Stimulated activated naive CD8-positive, alpha-beta T cell treated with anti-CD3 and anti-CD28 coated beads, Interleukin-15, amount 100 ng/mL, for 72 hours (primary cell): ENCODE data around the gene ZNF628.
A peak's percentile ranks its signal among the peaks of the same experiment; 100 is the strongest.
"Not testable (repeated sequence)": the region's sequence is repeated elsewhere in the genome, so short reads cannot be mapped to it uniquely, and the experiment has no call there.

Experiments used
- ATAC-seq: fragments of 150-1000 bp; cut with Tn5 transposase; 2 replicates; pipeline ENCODE4 v1.10.0; 2021; ENCODE audit warnings: mild to moderate bottlenecking, moderate library complexity
- DNase-seq, 2 donors: peaks; one replicate each; pipeline ENCODE4 v3.0.0; 2021 to 2022
- H3K27ac Mint-ChIP-seq, 2 donors: one replicate each; pipeline ENCODE4 v1.8.0; 2022; ENCODE audit warnings: mild to moderate bottlenecking in 2 of 2, mixed read lengths in 2 of 2, moderate library complexity in 2 of 2
- H3K27me3 Mint-ChIP-seq: one replicate; pipeline ENCODE4 v1.8.0; 2022; ENCODE audit warnings: mixed read lengths
- H3K4me1 Mint-ChIP-seq: one replicate; pipeline ENCODE4 v1.8.0; 2022; ENCODE audit warnings: mild to moderate bottlenecking, mixed read lengths
- H3K4me3 Mint-ChIP-seq, 2 donors: one replicate each; pipeline ENCODE4 v1.8.0; 2022; ENCODE audit warnings: mild to moderate bottlenecking in 2 of 2, mixed read lengths in 2 of 2, moderate library complexity in 1 of 2
- H3K9me3 Mint-ChIP-seq, 2 donors: one replicate each; pipeline ENCODE4 v1.8.0; 2022; ENCODE audit warnings: mixed read lengths in 2 of 2

Gene ZNF628

DNA sequence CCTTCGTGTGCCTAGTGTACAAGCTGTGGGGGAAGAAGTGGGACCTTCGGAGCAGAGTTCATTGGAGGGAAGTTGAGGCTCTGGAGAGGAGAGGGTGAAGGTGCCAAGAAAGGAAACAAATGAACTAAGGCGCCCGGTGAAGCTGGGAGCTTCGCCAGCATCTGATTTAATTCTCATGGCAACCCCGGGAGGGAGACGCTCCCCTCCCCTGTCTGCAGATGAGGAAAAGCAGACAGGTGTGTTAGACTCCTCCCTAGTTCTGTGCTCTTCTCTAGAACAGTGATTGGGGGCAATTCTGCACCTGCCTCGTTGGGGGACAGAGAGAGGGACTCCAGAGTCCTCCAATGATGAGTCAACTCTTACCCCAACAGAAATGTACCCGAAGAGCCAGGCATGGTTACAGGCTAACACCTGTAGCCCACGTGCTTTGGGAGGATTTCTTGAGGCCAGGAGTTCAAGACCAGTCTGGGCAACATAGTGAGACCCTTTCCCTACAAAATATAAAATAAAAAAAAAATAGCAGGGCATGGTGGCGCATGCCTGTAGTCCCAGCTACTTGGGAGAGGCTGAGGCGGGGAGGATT is 16.0 kb downstream of the ZNF628 start:
- Mint-ChIP-seq H3K4me3 (no peak overlapping the region), H3K27ac (no peak overlapping the region), H3K9me3 (no peaks in the 10 kb centered on the region), H3K4me1 (peaks cover 22% of the 10 kb centered on the region), H3K27me3 (peaks cover 22% of the 10 kb centered on the region)
- no peak for DNase-seq
- ATAC-seq = no peak

- peak overlapping the region in 1 of 2 donors; percentile 8 for H3K4me3 Mint-ChIP-seq
- peaks cover 15% of the 10 kb centered on the region for H3K4me1 Mint-ChIP-seq
- H3K9me3 Mint-ChIP-seq = no peaks in the 10 kb centered on the region
- peak overlapping the region in 1 of 2 donors; percentile 67 for H3K27ac Mint-ChIP-seq
- DNase-seq (no peak), ATAC-seq (no peak)
- peaks cover 22% of the 10 kb centered on the region for H3K27me3 Mint-ChIP-seq
Measured at GRCh38 chr19:55493052-55493644, 16.7 kb downstream of the ZNF628 start.

- Mint-ChIP-seq H3K27ac (peak overlapping the region in 1 of 2 donors; percentile 19), H3K4me3 (peak overlapping the region in 1 of 2 donors; percentile 69), H3K4me1 (peaks cover 10% of the 10 kb centered on the region), H3K9me3 (no peaks in the 10 kb centered on the region), H3K27me3 (peaks cover 22% of the 10 kb centered on the region)
- DNase-seq (no peak), ATAC-seq (no peak)
Measured at GRCh38 chr19:55493645-55494171, 17.3 kb downstream of the ZNF628 start.

- Mint-ChIP-seq H3K27me3 (peaks cover 22% of the 10 kb centered on the region), H3K4me3 (peak overlapping the region; percentile 69 to 80), H3K9me3 (no peaks in the 10 kb centered on the region), H3K4me1 (peaks cover 10% of the 10 kb centered on the region), H3K27ac (peak overlapping the region in 1 of 2 donors; percentile 84)
- DNase-seq (no peak), ATAC-seq (peak; percentile 39)
Measured at GRCh38 chr19:55494172-55494761, 17.9 kb downstream of the ZNF628 start.

GRCh38 chr19:55495646-55496349 is 19.4 kb downstream of the ZNF628 start:
- Mint-ChIP-seq H3K27me3 (peaks cover 22% of the 10 kb centered on the region), H3K4me1 (peaks cover 10% of the 10 kb centered on the region), H3K4me3 (no peak overlapping the region), H3K27ac (no peak overlapping the region), H3K9me3 (no peaks in the 10 kb centered on the region)
- no peak for ATAC-seq
- no peak for DNase-seq

GRCh38 chr19:55496820-55497219 is 20.4 kb downstream of the ZNF628 start:
- ATAC-seq = not testable (repeated sequence)

GRCh38 chr19:55497763-55498162 is 21.3 kb downstream of the ZNF628 start:
- ATAC-seq (no peak), DNase-seq (no peak)
- H3K27ac Mint-ChIP-seq = peak overlapping the region in 1 of 2 donors; percentile 36

More at GRCh38 chr19:55496820-55497219, 20.4 kb downstream of the ZNF628 start:
- peaks cover 16% of the 10 kb centered on the region for H3K27me3 Mint-ChIP-seq
- peaks cover 14% of the 10 kb centered on the region for H3K4me1 Mint-ChIP-seq
- H3K9me3 Mint-ChIP-seq, H3K4me3 Mint-ChIP-seq, DNase-seq, H3K27ac Mint-ChIP-seq: not testable (repeated sequence)

DNA sequence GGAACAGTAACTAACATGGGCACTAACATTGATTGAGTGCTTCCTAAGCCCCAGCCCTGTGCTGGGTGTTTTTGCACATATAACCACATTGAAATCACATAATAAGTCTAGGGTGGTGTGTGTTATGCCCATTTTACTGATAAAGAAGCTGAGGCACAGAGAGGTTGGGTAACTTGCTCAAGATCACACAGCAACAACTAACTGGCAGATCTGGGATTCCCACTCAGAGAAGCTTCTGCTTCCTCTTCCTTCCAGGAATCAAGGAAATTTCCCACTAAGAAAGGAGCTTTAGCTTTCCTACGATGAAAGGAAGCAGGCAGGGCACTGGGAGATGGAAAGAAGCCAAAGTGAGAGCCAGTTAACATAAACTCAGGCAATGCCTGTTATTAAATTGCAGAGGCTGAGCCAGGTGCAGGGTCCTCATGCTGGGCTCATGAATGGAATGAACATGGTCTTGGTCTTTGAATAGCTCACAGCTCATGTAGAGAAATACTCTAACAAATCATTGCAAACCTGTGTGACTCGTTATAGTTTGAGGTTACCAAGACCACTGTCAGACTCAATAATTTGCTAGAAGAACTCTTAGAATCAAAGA is 21.9 kb downstream of the ZNF628 start:
- peaks cover under 1% of the 10 kb centered on the region for H3K27me3 Mint-ChIP-seq
- peaks cover 3 to 5% of the 10 kb centered on the region in 2 donors for H3K9me3 Mint-ChIP-seq
- no peak overlapping the region for H3K27ac Mint-ChIP-seq
- no peak for ATAC-seq
- H3K4me1 Mint-ChIP-seq = peaks cover 28% of the 10 kb centered on the region
- DNase-seq = no peak
- no peak overlapping the region for H3K4me3 Mint-ChIP-seq

More at GRCh38 chr19:55497763-55498162, 21.3 kb downstream of the ZNF628 start:
- no peaks in the 10 kb centered on the region for H3K9me3 Mint-ChIP-seq
- peaks cover 7% of the 10 kb centered on the region for H3K27me3 Mint-ChIP-seq
- H3K4me1 Mint-ChIP-seq = peaks cover 24% of the 10 kb centered on the region
- H3K4me3 Mint-ChIP-seq = no peak overlapping the region

DNA sequence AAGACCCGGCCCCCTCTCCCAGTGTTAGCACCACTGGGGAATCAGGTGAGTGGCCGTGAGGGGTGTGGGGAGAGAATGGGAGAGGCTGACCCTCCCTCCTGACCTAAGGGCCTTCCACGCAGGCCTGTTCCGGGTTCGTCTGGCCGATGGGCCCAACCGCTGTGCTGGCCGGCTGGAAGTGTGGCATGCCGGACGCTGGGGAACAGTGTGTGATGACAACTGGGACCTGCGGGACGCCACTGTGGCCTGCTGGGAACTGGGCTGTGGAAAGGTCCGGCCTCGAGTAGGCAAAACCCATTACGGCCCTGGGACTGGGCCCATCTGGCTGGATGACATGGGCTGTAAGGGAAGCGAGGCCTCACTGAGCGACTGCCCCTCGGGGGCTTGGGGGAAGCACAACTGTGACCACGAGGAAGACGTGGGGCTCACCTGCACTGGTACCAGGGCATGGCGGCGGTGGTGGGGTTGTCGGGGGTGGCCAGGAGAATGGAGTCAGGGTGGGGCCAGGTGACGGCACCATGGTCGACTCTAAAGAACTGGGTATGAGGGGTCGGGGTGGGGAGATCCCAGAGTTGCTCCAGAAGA is 24.0 kb downstream of the ZNF628 start:
- Mint-ChIP-seq H3K9me3 (peaks cover 7 to 8% of the 10 kb centered on the region in 2 donors), H3K4me1 (peaks cover 27% of the 10 kb centered on the region), H3K27me3 (no peaks in the 10 kb centered on the region), H3K4me3 (no peak overlapping the region), H3K27ac (no peak overlapping the region)
- DNase-seq = no peak
- no peak for ATAC-seq

DNA sequence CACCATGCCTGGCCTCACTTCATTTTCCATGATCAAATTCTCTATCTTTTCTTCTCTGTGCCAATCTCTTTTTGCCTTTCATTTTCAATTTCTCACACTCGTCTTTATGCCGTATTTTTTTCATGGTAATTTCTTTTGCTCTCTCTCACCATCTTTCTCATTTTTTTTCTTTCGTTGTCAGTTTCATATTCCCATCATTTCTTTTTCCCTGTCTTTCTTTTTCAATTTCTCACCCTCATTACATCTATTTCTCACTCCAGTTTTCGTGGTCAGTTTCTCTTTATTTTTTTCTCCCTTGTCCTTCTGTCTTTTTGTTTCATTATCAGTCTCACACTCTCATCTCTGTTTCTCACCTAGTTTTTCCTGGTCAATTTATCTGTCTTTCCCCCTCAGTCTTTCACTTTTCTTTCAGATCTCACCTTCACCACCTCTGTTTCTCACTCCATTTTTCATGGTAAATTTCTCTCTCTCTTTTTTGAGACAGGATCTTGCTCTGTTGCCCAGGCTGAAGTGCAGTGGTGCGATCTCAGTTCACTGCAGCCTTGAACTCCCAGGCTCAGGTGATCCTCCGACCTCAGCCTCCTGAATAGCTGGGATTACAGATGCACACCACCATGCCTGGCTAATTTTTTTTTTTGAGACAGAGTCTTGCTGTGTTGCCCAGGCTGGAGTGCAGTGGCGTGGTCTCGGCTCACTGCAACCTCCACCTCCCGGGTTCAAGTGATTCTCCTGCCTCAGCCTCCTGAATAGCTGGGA is 26.0 kb downstream of the ZNF628 start:
- H3K27ac Mint-ChIP-seq = no peak overlapping the region
- no peaks in the 10 kb centered on the region for H3K27me3 Mint-ChIP-seq
- H3K4me1 Mint-ChIP-seq = peaks cover 27% of the 10 kb centered on the region
- no peak for DNase-seq
- peaks cover 7 to 8% of the 10 kb centered on the region in 2 donors for H3K9me3 Mint-ChIP-seq
- ATAC-seq = no peak
- peak overlapping the region; percentile 0 to 3 for H3K4me3 Mint-ChIP-seq

DNA sequence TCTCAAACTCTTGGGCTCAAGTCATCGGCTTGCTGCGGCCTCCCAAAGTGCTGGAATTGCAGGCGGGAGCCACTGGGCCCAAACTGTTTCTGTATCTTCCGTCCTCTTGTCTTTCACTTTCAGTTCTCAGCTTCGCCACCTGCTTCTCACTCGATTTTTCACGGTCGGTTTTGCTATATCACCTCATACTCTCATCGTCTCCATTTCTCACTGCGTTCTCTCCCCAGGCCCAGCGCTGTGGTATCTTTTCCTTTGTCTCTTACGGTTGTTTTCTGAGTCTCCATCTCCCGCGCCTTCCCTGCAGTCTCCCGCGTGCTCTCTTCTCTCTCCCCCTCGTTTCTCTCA is 26.7 kb downstream of the ZNF628 start:
- ATAC-seq = no peak
- Mint-ChIP-seq H3K27me3 (no peaks in the 10 kb centered on the region), H3K27ac (peak overlapping the region; percentile 49 to 89), H3K4me1 (peaks cover 27% of the 10 kb centered on the region), H3K4me3 (peak overlapping the region; percentile 75 to 76), H3K9me3 (peaks cover 7 to 8% of the 10 kb centered on the region in 2 donors)
- DNase-seq = no peak

GRCh38 chr19:55503502-55504251 is 27.3 kb downstream of the ZNF628 start:
- H3K27ac Mint-ChIP-seq = peak overlapping the region; percentile 49 to 89
- peak; percentile 91 to 95 for DNase-seq
- ATAC-seq = peak; percentile 97
- H3K9me3 Mint-ChIP-seq = peaks cover 7 to 8% of the 10 kb centered on the region in 2 donors
- peaks cover 27% of the 10 kb centered on the region for H3K4me1 Mint-ChIP-seq
- peak overlapping the region; percentile 75 to 76 for H3K4me3 Mint-ChIP-seq
- H3K27me3 Mint-ChIP-seq = no peaks in the 10 kb centered on the region

- no peak for DNase-seq
- Mint-ChIP-seq H3K27ac (no peak overlapping the region), H3K4me1 (peaks cover 27% of the 10 kb centered on the region), H3K4me3 (peak overlapping the region; percentile 75 to 76), H3K27me3 (no peaks in the 10 kb centered on the region), H3K9me3 (peaks cover 7 to 8% of the 10 kb centered on the region in 2 donors)
- ATAC-seq = no peak
Measured at GRCh38 chr19:55504252-55504603, 27.8 kb downstream of the ZNF628 start.

DNA sequence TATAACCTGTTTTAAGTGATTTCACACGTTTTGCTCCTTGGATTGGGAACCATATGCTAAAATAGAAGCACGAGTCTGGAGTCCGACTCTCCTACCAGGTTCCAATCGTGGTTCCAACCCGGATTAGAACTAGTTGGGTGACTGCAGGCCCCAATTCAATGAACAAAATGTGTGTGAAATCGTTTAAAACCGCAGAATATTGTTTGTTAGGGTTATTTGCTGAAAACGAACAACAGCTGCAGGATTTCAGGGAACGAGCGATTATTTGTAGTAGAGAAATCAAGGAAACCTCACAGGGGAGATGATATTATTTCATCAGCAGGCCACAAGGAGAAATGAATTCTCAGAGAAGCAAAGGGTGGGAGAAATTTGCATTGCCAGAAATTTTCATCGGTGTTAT is 28.6 kb downstream of the ZNF628 start:
- DNase-seq (no peak), ATAC-seq (no peak)
- H3K9me3 Mint-ChIP-seq = peaks cover 7 to 8% of the 10 kb centered on the region in 2 donors
- H3K27me3 Mint-ChIP-seq = no peaks in the 10 kb centered on the region
- no peak overlapping the region for H3K27ac Mint-ChIP-seq
- peaks cover 27% of the 10 kb centered on the region for H3K4me1 Mint-ChIP-seq
- no peak overlapping the region for H3K4me3 Mint-ChIP-seq
